ENCODE data around the gene COA8. TPM values are rescaled to one million over a fixed set of nuclear protein-coding genes. Genes with fewer than 3 reads are reported as not detected.
A peak's percentile ranks its signal among the peaks of the same experiment; 100 is the strongest.

COA8 gene
- total and polyA plus RNA-seq, 2 of the 13 experiments (the other 11 are each of a cell fraction or from before 2014, with no cell fraction given): 10.9 to 25.1 TPM

DNA sequence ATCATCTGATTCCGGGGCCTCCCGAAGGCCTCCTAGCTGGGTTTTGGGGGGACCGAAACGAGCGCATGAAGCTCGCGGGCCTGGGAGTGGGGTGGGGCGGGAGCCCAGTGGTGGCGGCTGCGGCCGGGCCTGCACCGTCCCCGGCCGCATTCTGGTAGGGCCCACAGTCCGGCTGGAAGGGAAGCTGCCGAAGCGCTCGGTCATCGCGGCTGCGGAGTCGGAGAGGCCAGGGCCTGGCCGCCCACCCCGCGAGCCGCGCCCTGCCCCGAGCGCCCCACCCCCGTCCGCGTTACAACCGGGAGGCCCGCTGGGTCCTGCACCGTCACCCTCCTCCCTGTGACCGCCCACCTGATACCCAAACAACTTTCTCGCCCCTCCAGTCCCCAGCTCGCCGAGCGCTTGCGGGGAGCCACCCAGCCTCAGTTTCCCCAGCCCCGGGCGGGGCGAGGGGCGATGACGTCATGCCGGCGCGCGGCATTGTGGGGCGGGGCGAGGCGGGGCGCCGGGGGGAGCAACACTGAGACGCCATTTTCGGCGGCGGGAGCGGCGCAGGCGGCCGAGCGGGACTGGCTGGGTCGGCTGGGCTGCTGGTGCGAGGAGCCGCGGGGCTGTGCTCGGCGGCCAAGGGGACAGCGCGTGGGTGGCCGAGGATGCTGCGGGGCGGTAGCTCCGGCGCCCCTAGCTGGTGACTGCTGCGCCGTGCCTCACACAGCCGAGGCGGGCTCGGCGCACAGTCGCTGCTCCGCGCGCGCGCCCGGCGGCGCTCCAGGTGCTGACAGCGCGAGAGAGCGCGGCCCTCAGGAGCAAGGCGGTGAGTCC is 66.1 kb downstream of the COA8 start, which contains the start of gene KLC1 (continued):
- TF ChIP-seq, protein P1, sequence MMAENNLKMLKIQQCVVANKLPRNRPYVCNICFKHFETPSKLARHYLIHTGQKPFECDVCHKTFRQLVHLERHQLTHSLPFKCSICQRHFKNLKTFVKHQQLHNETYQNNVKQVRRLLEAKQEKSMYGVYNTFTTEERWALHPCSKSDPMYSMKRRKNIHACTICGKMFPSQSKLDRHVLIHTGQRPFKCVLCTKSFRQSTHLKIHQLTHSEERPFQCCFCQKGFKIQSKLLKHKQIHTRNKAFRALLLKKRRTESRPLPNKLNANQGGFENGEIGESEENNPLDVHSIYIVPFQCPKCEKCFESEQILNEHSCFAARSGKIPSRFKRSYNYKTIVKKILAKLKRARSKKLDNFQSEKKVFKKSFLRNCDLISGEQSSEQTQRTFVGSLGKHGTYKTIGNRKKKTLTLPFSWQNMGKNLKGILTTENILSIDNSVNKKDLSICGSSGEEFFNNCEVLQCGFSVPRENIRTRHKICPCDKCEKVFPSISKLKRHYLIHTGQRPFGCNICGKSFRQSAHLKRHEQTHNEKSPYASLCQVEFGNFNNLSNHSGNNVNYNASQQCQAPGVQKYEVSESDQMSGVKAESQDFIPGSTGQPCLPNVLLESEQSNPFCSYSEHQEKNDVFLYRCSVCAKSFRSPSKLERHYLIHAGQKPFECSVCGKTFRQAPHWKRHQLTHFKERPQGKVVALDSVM (CRISPR knock-in tag; IDR thresholded peaks at IDR 0.05): no peak; the same call in none of the 2 replicates
- TF ChIP-seq SP1 (IDR thresholded peaks at IDR 0.05): no peak
- TF ChIP-seq SP1 (CRISPR knock-in tag; IDR thresholded peaks at IDR 0.05): peak; percentile 79
- TF ChIP-seq MED1 (CRISPR knock-in tag; IDR thresholded peaks at IDR 0.05): peak; percentile 54
- TF ChIP-seq, protein P2, sequence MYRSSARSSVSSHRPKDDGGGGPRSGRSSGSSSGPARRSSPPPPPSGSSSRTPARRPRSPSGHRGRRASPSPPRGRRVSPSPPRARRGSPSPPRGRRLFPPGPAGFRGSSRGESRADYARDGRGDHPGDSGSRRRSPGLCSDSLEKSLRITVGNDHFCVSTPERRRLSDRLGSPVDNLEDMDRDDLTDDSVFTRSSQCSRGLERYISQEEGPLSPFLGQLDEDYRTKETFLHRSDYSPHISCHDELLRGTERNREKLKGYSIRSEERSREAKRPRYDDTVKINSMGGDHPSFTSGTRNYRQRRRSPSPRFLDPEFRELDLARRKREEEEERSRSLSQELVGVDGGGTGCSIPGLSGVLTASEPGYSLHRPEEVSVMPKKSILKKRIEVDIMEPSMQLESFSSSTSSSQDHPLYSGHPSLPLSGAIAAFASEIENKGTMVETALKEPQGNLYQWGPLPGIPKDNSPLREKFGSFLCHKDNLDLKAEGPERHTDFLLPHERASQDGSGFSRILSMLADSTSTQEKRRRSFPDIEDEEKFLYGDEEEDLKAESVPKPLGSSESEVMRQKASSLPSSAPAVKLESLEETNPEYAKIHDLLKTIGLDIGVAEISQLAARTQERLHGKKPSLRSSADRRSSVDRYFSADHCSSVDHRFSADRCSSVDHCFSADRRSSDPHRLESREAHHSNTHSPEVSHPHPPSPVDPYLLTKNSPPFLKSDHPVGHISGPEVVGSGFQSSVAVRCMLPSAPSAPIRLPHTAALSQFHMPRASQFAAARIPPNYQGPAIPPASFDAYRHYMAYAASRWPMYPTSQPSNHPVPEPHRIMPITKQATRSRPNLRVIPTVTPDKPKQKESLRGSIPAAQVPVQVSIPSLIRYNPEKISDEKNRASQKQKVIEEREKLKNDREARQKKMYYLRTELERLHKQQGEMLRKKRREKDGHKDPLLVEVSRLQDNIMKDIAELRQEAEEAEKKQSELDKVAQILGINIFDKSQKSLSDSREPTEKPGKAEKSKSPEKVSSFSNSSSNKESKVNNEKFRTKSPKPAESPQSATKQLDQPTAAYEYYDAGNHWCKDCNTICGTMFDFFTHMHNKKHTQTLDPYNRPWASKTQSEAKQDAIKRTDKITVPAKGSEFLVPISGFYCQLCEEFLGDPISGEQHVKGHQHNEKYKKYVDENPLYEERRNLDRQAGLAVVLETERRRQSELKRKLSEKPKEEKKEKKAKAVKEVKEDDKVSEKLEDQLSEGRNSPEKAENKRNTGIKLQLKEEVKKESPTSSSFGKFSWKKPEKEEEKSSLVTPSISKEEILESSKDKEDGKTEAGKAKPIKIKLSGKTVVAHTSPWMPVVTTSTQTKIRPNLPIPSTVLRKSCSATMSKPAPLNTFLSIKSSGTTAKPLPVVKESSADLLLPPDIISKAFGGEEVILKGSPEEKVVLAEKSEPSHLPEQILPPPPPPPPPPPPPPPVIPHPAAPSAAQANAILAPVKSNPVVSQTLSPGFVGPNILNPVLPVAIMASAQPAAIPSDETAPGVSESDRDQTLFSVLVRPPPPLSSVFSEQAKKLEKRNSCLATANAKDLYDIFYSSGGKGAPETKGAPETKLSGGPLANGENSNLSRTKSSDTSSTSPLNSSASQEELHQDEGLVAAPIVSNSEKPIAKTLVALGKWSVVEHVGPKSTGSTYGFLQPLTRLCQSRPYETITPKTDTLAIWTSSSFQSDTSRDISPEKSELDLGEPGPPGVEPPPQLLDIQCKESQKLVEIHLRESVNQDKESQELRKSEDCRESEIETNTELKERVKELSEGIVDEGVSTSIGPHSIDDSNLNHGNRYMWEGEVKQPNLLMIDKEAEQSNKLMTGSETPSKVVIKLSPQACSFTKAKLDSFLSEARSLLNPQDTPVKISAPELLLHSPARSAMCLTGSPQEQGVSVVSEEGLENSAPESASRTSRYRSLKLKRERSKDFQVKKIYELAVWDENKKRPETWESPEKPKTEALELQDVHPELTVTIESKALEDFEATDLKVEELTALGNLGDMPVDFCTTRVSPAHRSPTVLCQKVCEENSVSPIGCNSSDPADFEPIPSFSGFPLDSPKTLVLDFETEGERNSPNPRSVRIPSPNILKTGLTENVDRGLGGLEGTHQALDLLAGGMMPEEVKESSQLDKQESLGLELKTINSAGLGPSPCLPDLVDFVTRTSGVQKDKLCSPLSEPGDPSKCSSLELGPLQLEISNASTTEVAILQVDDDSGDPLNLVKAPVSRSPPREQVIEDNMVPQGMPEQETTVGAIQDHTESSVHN (CRISPR knock-in tag; IDR thresholded peaks at IDR 0.05): no peak
- TF ChIP-seq FIP1L1 (IDR thresholded peaks at IDR 0.05; ENCODE audit: borderline replicate concordance, insufficient read depth, low read depth, low read length): no peak
- no peak for TF ChIP-seq SNRNP70 (IDR thresholded peaks at IDR 0.05; ENCODE audit: low read depth, low read length)
- TF ChIP-seq ZNF83 (CRISPR knock-in tag; IDR thresholded peaks at IDR 0.05; ENCODE audit: borderline replicate concordance): no peak; the same call in 1 of the 2 replicates
- TF ChIP-seq RFXANK (CRISPR knock-in tag; IDR thresholded peaks at IDR 0.05): no peak
- TF ChIP-seq, protein P3, sequence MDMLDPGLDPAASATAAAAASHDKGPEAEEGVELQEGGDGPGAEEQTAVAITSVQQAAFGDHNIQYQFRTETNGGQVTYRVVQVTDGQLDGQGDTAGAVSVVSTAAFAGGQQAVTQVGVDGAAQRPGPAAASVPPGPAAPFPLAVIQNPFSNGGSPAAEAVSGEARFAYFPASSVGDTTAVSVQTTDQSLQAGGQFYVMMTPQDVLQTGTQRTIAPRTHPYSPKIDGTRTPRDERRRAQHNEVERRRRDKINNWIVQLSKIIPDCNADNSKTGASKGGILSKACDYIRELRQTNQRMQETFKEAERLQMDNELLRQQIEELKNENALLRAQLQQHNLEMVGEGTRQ (IDR thresholded peaks at IDR 0.05; ENCODE audit: low read depth, low read length): no peak
- TF ChIP-seq, protein P3 (CRISPR knock-in tag; IDR thresholded peaks at IDR 0.05; ENCODE audit: borderline replicate concordance): no peak
- TF ChIP-seq SAP130 (CRISPR knock-in tag; IDR thresholded peaks at IDR 0.05; ENCODE audit: low read depth): peak; percentile 58
- TF ChIP-seq, protein P4, sequence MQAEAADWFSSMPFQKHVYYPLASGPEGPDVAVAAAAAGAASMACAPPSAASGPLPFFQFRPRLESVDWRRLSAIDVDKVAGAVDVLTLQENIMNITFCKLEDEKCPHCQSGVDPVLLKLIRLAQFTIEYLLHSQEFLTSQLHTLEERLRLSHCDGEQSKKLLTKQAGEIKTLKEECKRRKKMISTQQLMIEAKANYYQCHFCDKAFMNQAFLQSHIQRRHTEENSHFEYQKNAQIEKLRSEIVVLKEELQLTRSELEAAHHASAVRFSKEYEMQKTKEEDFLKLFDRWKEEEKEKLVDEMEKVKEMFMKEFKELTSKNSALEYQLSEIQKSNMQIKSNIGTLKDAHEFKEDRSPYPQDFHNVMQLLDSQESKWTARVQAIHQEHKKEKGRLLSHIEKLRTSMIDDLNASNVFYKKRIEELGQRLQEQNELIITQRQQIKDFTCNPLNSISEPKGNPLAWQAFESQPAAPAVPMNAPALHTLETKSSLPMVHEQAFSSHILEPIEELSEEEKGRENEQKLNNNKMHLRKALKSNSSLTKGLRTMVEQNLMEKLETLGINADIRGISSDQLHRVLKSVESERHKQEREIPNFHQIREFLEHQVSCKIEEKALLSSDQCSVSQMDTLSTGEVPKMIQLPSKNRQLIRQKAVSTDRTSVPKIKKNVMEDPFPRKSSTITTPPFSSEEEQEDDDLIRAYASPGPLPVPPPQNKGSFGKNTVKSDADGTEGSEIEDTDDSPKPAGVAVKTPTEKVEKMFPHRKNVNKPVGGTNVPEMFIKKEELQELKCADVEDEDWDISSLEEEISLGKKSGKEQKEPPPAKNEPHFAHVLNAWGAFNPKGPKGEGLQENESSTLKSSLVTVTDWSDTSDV (CRISPR knock-in tag; IDR thresholded peaks at IDR 0.05): no peak

All from HepG2 (cell line).